ENCODE results near the gene FHL1. TPM values are rescaled to one million over a fixed set of nuclear protein-coding genes. Genes with fewer than 3 reads are reported as not detected.

The FHL1 gene
- total and polyA plus RNA-seq, 2 of the 4 experiments (the other 2 are of a cell fraction): 69.4 to 72.9 TPM

DNA sequence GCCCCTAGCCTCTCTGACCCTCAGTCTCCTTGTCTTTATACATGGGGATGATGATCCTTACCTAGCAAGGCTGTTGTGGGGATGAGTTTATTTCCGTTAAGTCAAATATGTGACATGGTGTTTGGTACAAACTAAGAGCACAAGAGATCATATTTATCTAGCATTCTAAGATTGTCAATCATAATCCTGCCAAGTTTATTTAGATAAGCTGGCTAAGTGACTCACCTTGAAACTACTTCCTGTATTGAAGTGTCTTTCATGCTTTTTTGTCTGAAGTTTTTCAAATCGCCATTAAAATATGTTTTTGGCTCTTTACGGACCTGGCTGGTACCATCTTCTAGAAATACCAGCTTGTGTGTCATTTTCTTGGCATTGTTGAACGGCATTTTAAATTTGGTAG, 73.2 kb downstream of the FHL1 start:
- Histone ChIP-seq H4K5ac (ENCODE audit: low read depth, low read length) (no peak overlapping the region), H2BK15ac (ENCODE audit: low read depth, low read length) (no peak overlapping the region), H2AK9ac (replicated peaks; ENCODE audit: low read depth, low read length, poor library complexity) (no peak overlapping the region), H3K79me1 (ENCODE audit: low read depth in 1 of 2, low read length in 2 of 2) (no peaks in the 10 kb centered on the region), H3K4ac (ENCODE audit: low read depth, low read length) (no peak overlapping the region), H4K91ac (ENCODE audit: insufficient read depth, low read depth, low read length) (no peak overlapping the region), H3K36me3 (ENCODE audit: control insufficient read depth, insufficient read depth, low read length) (peaks cover 14% of the 10 kb centered on the region), H3K4me1 (ENCODE audit: control insufficient read depth, insufficient read depth, low read length) (peaks cover 3% of the 10 kb centered on the region; the same call in 1 of the 2 replicates), H4K8ac (ENCODE audit: low read depth in 2 of 2, low read length in 2 of 2) (no peak overlapping the region), H2BK5ac (ENCODE audit: low read depth, low read length, poor library complexity, severe bottlenecking) (no peak overlapping the region), H3K23ac (ENCODE audit: low read depth, low read length) (no peak overlapping the region), H2BK120ac (ENCODE audit: low read depth, low read length) (no peak overlapping the region), H3K9ac (ENCODE audit: low read depth, low read length) (no peak overlapping the region), H3K18ac (ENCODE audit: low read depth, low read length) (no peak overlapping the region), H3K14ac (replicated peaks; ENCODE audit: low read depth, low read length) (no peak overlapping the region), H3K4me2 (ENCODE audit: low read depth, low read length) (no peak overlapping the region), H3K9me1 (ENCODE audit: insufficient read depth, low read length) (peaks cover 3% of the 10 kb centered on the region; the same call in 1 of the 2 replicates), H3K56ac (ENCODE audit: extremely low read depth, insufficient read depth, low read length) (no peak overlapping the region), H4K20me1 (ENCODE audit: insufficient read depth, low read length) (no peaks in the 10 kb centered on the region), H2AK5ac (ENCODE audit: low read depth, low read length) (no peak overlapping the region), H3K27me3 (ENCODE audit: control insufficient read depth, insufficient read depth, low read length) (no peaks in the 10 kb centered on the region), H3K27ac (ENCODE audit: insufficient read depth, low read length) (no peak overlapping the region), H3K4me3 (ENCODE audit: insufficient read depth, low read depth, low read length) (no peak overlapping the region), H2BK20ac (ENCODE audit: low read depth, low read length) (no peak overlapping the region), H3K9me3 (ENCODE audit: control insufficient read depth, insufficient read depth, low read length) (no peaks in the 10 kb centered on the region), H2AFZ (replicated peaks; ENCODE audit: low read length, poor library complexity) (no peak overlapping the region)
- BruUV-seq (replicated peaks): no TSS peak
- TF ChIP-seq MAFK (IDR thresholded peaks at IDR 0.05; ENCODE audit: low read depth, low read length) (no peak), MXI1 (IDR thresholded peaks at IDR 0.05; ENCODE audit: borderline replicate concordance, low read depth, low read length) (no peak), NFE2L2 (IDR thresholded peaks at IDR 0.05; ENCODE audit: low read depth, low read length) (no peak), CTCF (conservative IDR thresholded peaks at IDR 0.05; ENCODE audit: low read depth, low read length) (no peak), ELK1 (IDR thresholded peaks at IDR 0.05; ENCODE audit: borderline replicate concordance, low read depth, low read length) (no peak), RFX5 (IDR thresholded peaks at IDR 0.05; ENCODE audit: low read depth, low read length) (no peak), POLR2A (IDR thresholded peaks at IDR 0.05; ENCODE audit: low read depth, low read length) (no peak), BHLHE40 (IDR thresholded peaks at IDR 0.05; ENCODE audit: low read depth, low read length) (no peak), RAD21 (IDR thresholded peaks at IDR 0.05; ENCODE audit: low read length) (no peak), FOS (IDR thresholded peaks at IDR 0.05; ENCODE audit: low read depth, low read length) (no peak), CEBPB (IDR thresholded peaks at IDR 0.05; ENCODE audit: low read depth, low read length) (no peak)
- ATAC-seq (ENCODE audit: low read depth): no peak
- dilution Hi-C loops (cut with HindIII; ENCODE audit: low sequenced_read_pairs, unreplicated experiment) (no loop called here), intact Hi-C loops (cut with micrococcal nuclease) (no loop called here), in situ Hi-C loops (cut with MboI; ENCODE audit: low sequenced_read_pairs) (no loop called here)
- no CpG with 5 or more reads among the region's 4 CpGs for WGBS, 2 experiments (ENCODE audit: extremely low coverage in 2 of 2, insufficient read length in 1 of 2)
- DNase-seq: no peak
- POLR2A ChIA-PET (ENCODE audit: unreplicated experiment): no interaction called here
- CTCF ChIA-PET: no interaction called here
